NCI-H526 treated with DMSO at 0.1 percent for 48 hours (cell line): ENCODE results near the gene GGA3.
"Not testable (repeated sequence)": the region's sequence is repeated elsewhere in the genome, so short reads cannot be mapped to it uniquely, and the experiment has no call there.

Source experiments
- DNase-seq: peaks from one replicate; lab custom pipeline; 2025; lab: John Stamatoyannopoulos, UW

Gene GGA3

GRCh38 chr17:75218131-75218530, 43.3 kb downstream of the GGA3 start:
- no peak for DNase-seq

- DNase-seq: no peak
Measured at GRCh38 chr17:75209061-75209460, 52.3 kb downstream of the GGA3 start.

GRCh38 chr17:75208161-75208560, 53.2 kb downstream of the GGA3 start:
- DNase-seq: no peak

GRCh38 chr17:75207760-75208159, 53.6 kb downstream of the GGA3 start:
- no peak for DNase-seq

GRCh38 chr17:75207050-75207407, 54.4 kb downstream of the GGA3 start:
- not testable (repeated sequence) for DNase-seq

- DNase-seq: no peak
Measured at GRCh38 chr17:75205793-75206163, 55.6 kb downstream of the GGA3 start.

GRCh38 chr17:75205037-75205792, 56.2 kb downstream of the GGA3 start, which contains the start of gene NUP85:
TSS of gene NUP85 (plus strand) at chr17:75205679. CDS start at chr17:75205762, 83 bp downstream.
- peak; percentile 92 for DNase-seq

GRCh38 chr17:75199886-75200618, 61.4 kb downstream of the GGA3 start:
- no peak for DNase-seq

GRCh38 chr17:75194879-75195278, 66.5 kb downstream of the GGA3 start:
- no peak for DNase-seq

- DNase-seq: no peak
Measured at GRCh38 chr17:75191584-75191983, 69.8 kb downstream of the GGA3 start.

- no peak for DNase-seq
Measured at GRCh38 chr17:75188614-75189013, 72.8 kb downstream of the GGA3 start.
